Measurements from ENCODE around the gene RBM19. TPM values are rescaled to one million over a fixed set of nuclear protein-coding genes. Genes with fewer than 3 reads are reported as not detected.

RBM19 gene
- total RNA-seq, 1 donor from 2014 or later, result 36.4 TPM

DNA sequence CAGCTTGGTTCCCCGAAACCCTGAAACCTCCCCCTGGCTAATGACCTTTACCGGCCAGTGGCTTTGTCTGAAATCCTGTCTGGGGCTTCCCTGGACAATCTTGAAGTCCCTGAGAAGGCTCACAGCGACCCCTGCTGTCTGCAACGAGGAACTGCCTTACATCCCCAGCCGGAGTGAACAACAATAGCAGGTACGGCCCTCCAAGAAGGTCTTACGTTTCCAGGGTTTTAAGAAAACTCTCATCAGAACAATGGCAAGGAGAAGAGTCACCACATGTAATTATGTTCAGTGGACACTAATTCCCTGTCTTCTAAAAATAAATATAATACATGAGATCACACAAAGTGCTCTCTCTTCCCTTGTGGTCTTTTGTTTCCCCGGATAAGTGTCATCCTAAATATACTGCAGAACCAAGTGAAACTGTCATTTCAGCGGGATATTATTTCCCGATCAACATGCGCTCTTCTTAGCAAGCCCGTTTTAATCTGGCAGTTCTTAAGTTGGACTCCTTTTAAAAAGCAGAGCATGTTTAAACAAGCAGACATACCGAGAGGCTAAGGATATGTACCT is 53.3 kb downstream of the RBM19 start:
- H3K4me1 ChIP-seq, result no peaks in the 10 kb centered on the region
- H3K27me3 ChIP-seq, result no peaks in the 10 kb centered on the region
- TF ChIP-seq, protein P1, sequence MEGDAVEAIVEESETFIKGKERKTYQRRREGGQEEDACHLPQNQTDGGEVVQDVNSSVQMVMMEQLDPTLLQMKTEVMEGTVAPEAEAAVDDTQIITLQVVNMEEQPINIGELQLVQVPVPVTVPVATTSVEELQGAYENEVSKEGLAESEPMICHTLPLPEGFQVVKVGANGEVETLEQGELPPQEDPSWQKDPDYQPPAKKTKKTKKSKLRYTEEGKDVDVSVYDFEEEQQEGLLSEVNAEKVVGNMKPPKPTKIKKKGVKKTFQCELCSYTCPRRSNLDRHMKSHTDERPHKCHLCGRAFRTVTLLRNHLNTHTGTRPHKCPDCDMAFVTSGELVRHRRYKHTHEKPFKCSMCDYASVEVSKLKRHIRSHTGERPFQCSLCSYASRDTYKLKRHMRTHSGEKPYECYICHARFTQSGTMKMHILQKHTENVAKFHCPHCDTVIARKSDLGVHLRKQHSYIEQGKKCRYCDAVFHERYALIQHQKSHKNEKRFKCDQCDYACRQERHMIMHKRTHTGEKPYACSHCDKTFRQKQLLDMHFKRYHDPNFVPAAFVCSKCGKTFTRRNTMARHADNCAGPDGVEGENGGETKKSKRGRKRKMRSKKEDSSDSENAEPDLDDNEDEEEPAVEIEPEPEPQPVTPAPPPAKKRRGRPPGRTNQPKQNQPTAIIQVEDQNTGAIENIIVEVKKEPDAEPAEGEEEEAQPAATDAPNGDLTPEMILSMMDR (IDR thresholded peaks at IDR 0.05), result peak; percentile 78
- ATAC-seq, result peak; percentile 74
- peak; percentile 73 for DNase-seq
- H3K27ac ChIP-seq, result no peak overlapping the region
- H3K9me3 ChIP-seq, result no peaks in the 10 kb centered on the region
- intact Hi-C loops (cut with DNase I), result loop anchor here (10.0 kb wide), 1 partner anchor 448 kb away; no protein-coding TSS in a partner anchor
- H3K36me3 ChIP-seq, result peaks cover 30% of the 10 kb centered on the region
- no peak overlapping the region for H3K4me3 ChIP-seq

DNA sequence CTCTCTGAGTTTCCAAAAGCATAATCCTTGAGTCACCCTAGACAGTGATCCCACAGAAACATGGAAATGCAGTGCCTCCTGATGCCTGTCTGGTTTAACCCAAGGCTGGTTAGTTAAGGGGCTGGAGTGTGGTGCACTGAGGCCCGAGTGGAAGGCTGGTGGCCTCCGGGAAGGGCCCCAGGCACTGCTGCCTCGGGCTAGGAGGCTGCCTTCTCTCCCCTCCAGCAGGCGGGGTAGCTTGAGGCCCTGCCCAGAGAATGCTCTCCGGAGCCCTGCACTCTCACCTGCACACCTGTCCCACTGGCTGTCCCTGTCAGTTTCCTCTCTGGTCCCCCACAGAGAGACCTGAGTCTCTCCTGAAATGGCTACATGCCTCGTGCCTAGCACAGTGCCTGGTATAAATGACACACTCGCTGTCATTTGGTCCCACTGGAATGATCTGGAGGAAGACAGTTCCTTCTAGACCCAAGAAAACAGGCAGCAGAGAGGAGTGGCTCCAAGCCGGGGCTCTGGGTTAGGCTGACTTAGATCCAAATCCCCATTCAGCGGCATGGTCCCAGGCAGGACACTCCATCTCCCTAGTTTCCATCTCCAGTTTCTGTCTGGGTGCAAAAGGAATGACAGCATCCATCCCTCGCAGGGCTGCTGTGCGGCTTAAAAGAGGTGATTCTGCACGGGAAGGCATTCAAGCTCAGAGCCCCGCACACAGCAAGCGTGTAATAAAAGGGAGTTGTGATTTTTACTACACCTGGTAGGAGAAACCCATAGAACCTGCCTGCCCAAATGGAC is 54.0 kb downstream of the RBM19 start:
- Histone ChIP-seq H3K27ac (no peak overlapping the region), H3K4me1 (no peaks in the 10 kb centered on the region), H3K36me3 (peaks cover 23% of the 10 kb centered on the region), H3K27me3 (no peaks in the 10 kb centered on the region), H3K4me3 (no peak overlapping the region), H3K9me3 (no peaks in the 10 kb centered on the region)
- DNase-seq (peak; percentile 40), ATAC-seq (no peak)
- TF ChIP-seq, protein P1 (IDR thresholded peaks at IDR 0.05), result no peak
- intact Hi-C loops (cut with DNase I), result loop anchor here (10.0 kb wide), 1 partner anchor 447 kb away; no protein-coding TSS in a partner anchor

DNA sequence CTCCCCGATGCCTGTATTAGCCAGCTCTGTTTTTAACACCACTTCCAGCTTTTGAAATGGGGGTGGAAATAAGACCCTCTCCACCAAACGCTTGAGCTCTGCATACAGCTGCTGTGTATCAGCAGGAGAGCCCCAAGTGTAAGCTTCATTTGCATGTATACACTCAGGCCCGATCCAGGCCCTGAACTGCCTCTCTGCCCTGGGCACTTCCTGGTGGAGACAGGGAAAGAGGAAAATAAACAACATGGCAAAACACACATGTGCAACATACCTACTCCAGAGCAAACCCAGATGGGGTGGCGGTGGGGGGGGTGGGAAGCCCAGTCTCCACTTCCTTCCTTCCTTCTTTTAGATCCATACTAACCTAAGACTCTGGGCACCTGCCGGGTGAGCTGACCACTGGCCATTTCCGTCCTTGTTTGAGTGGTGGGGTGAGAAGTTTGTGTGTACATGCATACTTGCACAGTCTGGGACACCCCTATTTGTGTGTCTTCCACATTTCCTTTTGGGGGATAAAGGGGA is 55.3 kb downstream of the RBM19 start:
- H3K36me3 ChIP-seq, result peaks cover 26% of the 10 kb centered on the region
- intact Hi-C loops (cut with DNase I), result loop anchor here (10.0 kb wide), 1 partner anchor 446 kb away; no protein-coding TSS in a partner anchor

DNA sequence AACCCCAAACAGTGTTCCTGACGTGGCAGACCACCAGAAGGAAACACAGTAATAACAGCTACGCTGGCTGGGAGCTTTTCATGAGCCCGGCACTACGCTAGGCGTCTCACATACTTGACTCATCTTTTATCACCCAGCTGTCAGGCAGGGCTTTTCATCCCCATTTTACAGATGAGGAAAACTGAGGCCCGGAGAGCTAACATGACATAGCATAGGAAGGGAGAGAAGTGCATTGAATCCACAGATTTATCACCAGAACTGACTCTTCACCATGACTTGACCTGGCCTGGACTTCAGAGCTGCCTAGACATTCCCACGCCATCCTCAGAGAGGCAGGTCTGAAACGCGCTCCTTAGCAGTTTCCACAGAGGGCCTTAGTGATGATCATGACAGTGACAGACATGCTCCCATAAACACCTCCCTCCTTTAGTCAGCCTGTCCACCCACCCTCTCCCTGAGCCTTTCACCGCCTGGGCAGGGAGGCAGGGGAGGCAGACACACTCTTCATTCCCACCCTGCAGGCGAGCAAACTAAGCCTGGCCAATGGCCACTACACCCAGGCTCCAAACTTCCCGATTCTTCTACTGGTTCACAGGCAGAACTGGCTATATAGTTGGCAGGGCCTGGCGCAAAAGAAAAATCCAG is 56.2 kb downstream of the RBM19 start:
- TF ChIP-seq, protein P1 (IDR thresholded peaks at IDR 0.05), result no peak
- intact Hi-C loops (cut with DNase I), result loop anchor here (10.0 kb wide), 1 partner anchor 445 kb away; no protein-coding TSS in a partner anchor
- Histone ChIP-seq H3K9me3 (no peaks in the 10 kb centered on the region), H3K4me3 (no peak overlapping the region), H3K27me3 (no peaks in the 10 kb centered on the region), H3K4me1 (no peaks in the 10 kb centered on the region), H3K36me3 (peaks cover 28% of the 10 kb centered on the region), H3K27ac (no peak overlapping the region)
- DNase-seq (peak; percentile 35), ATAC-seq (no peak)

More for the DNA sequence above, 55.3 kb downstream of the RBM19 start:
- Histone ChIP-seq H3K4me3 (no peak overlapping the region), H3K4me1 (no peaks in the 10 kb centered on the region), H3K27ac (no peak overlapping the region), H3K9me3 (no peaks in the 10 kb centered on the region), H3K27me3 (no peaks in the 10 kb centered on the region)
- TF ChIP-seq, protein P1 (IDR thresholded peaks at IDR 0.05), result no peak
- DNase-seq (peak; percentile 36), ATAC-seq (no peak)

DNA sequence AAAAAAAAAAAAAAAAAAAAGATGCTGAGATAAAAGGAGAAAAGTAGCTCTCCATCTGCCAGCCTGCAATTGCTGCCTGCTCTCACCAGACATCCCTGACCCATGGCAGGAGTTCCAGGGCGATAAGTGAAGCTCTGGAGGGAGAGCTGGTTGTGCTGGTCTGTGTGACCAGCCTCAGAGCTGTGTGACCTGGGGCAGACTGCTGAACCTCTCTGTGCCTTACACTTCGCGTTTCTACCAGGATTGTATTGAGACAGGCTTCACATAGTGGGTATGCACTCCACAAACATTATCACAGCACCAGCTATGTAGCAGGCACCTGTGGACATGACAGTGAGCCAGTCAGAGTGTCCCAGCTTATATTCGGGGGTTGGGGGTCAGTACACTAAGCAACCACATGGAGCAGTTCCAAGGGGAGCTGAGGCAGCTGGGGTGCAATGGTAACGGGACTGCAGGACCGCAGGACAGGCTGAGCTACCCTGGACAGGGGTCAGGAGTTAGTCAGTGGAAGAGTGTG is 57.5 kb downstream of the RBM19 start:
- no peak for ATAC-seq
- Histone ChIP-seq H3K36me3 (peaks cover 24% of the 10 kb centered on the region), H3K9me3 (no peaks in the 10 kb centered on the region), H3K4me1 (no peaks in the 10 kb centered on the region), H3K27me3 (no peaks in the 10 kb centered on the region), H3K4me3 (no peak overlapping the region), H3K27ac (no peak overlapping the region)
- TF ChIP-seq, protein P1 (IDR thresholded peaks at IDR 0.05), result no peak
- peak; percentile 28 for DNase-seq
- intact Hi-C loops (cut with DNase I), result no loop called here

Data from upper lobe of right lung (tissue), 1 donor.